ENCODE data around the gene MSH3. TPM values are rescaled to one million over a fixed set of nuclear protein-coding genes. Genes with fewer than 3 reads are reported as not detected.

Gene MSH3
- total and polyA plus RNA-seq, 2 donors: 4.8 to 13.3 TPM

Other genes with a start within 250 kb of the MSH3 start
- 14.4 TPM for gene ZFYVE16, start 246.6 kb upstream of the MSH3 start, total RNA-seq
- gene ZFYVE16, start 246.6 kb upstream of the MSH3 start, polyA plus RNA-seq: 23.3 TPM
- gene FAM151B, start 166.6 kb upstream of the MSH3 start, total RNA-seq: 1.2 TPM
- gene FAM151B, start 166.6 kb upstream of the MSH3 start, polyA plus RNA-seq: 0.75 TPM
- 0.05 TPM for gene ANKRD34B, start 84.4 kb upstream of the MSH3 start, total RNA-seq
- gene ANKRD34B, start 84.4 kb upstream of the MSH3 start, polyA plus RNA-seq: 0.59 TPM
- gene DHFR, start 331 bp downstream of the MSH3 start, total RNA-seq: 76.2 TPM
- 15.9 TPM for gene DHFR, start 331 bp downstream of the MSH3 start, polyA plus RNA-seq

Measured in thymus (tissue), 2 donors.